ENCODE data around the gene GCLC.

DNA sequence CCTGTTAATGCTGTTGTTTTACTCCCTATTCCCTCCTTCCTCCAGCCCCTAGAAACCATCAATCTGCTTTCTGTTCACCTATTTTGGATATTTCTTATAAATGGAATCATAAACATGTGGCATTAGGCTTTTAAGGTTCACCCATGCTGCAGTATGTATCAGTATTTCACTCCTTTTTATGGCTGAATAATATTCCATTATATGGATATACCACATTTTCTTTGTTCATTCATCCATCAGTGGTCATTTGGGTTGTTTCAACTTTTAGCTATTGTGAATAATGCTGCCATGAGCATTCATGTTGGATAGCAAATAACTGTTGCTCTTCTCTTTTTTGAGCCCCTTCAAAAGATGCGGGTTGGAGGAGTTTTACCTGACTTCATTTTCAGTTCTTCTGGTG is 89.2 kb downstream of the GCLC start:
- TF ChIP-seq, protein P1, sequence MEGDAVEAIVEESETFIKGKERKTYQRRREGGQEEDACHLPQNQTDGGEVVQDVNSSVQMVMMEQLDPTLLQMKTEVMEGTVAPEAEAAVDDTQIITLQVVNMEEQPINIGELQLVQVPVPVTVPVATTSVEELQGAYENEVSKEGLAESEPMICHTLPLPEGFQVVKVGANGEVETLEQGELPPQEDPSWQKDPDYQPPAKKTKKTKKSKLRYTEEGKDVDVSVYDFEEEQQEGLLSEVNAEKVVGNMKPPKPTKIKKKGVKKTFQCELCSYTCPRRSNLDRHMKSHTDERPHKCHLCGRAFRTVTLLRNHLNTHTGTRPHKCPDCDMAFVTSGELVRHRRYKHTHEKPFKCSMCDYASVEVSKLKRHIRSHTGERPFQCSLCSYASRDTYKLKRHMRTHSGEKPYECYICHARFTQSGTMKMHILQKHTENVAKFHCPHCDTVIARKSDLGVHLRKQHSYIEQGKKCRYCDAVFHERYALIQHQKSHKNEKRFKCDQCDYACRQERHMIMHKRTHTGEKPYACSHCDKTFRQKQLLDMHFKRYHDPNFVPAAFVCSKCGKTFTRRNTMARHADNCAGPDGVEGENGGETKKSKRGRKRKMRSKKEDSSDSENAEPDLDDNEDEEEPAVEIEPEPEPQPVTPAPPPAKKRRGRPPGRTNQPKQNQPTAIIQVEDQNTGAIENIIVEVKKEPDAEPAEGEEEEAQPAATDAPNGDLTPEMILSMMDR (optimal IDR thresholded peaks at IDR 0.05 in 1 of 3, IDR thresholded peaks at IDR 0.05 in 1 of 3, conservative IDR thresholded peaks at IDR 0.05 in 1 of 3; ENCODE audit: extremely low read depth in 1 of 3, insufficient read depth in 2 of 3, low read length in 3 of 3), result no peak
- no peak for TF ChIP-seq EZH2 (IDR thresholded peaks at IDR 0.05; ENCODE audit: low read length)
